HG02571 (cell line): Measurements from ENCODE around the gene SIGLEC7.
A peak's percentile ranks its signal among the peaks of the same experiment; 100 is the strongest.

Experiments
- ATAC-seq: cut with Tn5 transposase; IDR thresholded peaks from one replicate; pipeline ENCODE4 v1.9.1; 2021; ENCODE audit warnings: mild to moderate bottlenecking, moderate library complexity; ENCODE audit not compliant: unreplicated experiment

SIGLEC7 gene

GRCh38 chr19:51142119-51142518, at the start of gene SIGLEC7:
Gene SIGLEC7, plus strand, starts transcription at chr19:51142301. Its CDS starts 69 bp downstream, at chr19:51142370.
- ATAC-seq = no peak

DNA sequence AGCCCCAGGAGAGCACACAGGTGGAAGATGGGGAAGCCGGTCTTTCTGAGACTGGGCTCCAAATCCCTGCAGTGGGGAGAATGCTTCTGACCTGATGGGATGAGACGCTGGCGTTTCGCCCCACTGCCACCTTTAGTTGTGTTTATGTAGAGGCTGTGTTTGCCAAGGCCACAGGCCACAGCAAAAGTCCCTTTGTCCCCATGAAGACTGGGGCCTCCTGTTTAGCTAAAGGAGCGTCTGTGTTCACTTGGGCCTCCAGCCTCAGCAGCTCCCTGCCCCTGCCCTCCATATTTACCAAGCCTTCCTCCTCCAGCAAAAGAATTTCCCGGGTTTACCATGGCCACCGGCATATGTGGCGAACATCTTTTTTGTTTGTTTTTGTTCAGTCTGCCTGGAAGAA, 49.0 kb upstream of the SIGLEC7 start:
- ATAC-seq = no peak

GRCh38 chr19:51093510-51094345, 48.4 kb upstream of the SIGLEC7 start:
- no peak for ATAC-seq

DNA sequence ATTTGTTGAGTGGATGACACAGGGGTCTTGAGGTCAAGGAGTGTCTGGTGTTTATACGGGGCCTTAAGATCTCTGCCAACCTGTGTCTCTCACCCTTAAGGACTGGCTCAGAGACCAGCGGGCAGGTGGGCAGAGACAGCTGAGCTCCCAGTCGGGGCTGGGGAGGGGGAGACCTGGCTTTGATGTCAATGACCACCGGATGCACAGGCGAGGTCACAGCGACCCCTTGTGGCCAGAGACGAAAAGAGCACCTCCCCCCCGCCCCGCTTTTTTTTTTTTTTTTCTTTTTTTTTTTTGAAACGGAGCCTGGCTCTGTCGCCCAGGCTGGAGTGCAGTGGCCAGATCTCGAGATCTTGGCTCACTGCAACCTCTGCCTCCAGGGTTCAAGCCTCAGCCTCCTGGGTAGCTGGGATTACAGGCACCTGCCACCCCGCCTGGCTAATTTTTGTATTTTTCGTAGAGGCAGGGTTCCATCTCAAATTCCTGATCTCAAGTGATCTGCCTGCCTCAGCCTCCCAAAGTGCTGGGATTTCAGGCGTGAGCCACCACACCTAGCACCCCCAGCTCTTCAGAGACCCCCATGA, 47.3 kb upstream of the SIGLEC7 start:
- no peak for ATAC-seq

DNA sequence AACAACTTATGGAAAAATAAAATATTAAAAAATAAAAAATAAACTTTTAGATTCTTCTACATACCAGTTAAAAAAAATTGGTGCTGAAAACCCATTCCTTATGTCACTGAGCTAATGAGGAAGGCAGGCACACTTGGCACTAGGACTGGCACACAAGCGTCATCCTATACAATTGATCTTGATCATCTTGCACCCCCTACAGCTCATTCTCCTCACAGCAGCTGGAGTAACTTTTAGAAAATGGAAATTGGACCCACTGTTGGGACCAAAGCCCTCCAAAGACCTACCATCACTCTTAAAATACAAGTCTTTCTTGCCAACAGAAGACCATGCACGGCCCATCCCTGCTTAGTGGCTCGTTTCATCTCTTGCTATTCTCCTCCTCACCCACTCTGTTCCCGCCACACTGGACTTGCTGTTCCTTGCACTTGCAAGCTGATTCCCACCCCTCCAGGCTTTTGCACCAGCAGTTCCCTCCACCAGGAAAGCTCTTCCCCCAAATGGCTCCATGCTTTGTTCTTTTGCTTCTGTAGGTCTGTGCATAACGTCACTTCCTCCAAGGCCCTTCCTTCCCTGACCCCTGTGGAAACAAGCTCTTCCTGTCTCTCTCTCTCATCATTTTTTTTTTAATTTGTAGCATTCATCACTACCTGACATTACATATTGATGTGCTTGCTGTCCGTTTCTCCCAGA, 45.5 kb upstream of the SIGLEC7 start:
- no peak for ATAC-seq

- ATAC-seq = no peak
Observed at GRCh38 chr19:51097166-51097738, 44.8 kb upstream of the SIGLEC7 start.

DNA sequence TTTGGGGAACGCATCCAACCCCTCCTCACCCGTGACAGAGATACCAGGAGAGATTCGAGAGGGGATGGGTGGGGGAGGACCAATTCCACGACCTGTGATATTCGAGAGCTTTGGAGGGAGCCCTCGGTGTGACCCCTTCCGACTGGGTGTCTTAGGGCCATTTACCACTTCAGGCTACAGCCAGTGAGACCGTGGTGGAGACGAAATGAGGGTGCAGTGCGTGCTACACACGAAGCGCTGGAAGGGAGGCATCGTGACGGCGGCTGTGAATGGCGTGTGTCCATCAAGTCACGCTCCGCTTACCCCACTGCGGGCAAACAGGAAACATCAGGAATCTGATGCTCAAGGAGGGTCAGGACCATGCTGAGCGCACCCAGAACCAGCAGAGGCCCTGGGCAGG, 44.3 kb upstream of the SIGLEC7 start:
- no peak for ATAC-seq

DNA sequence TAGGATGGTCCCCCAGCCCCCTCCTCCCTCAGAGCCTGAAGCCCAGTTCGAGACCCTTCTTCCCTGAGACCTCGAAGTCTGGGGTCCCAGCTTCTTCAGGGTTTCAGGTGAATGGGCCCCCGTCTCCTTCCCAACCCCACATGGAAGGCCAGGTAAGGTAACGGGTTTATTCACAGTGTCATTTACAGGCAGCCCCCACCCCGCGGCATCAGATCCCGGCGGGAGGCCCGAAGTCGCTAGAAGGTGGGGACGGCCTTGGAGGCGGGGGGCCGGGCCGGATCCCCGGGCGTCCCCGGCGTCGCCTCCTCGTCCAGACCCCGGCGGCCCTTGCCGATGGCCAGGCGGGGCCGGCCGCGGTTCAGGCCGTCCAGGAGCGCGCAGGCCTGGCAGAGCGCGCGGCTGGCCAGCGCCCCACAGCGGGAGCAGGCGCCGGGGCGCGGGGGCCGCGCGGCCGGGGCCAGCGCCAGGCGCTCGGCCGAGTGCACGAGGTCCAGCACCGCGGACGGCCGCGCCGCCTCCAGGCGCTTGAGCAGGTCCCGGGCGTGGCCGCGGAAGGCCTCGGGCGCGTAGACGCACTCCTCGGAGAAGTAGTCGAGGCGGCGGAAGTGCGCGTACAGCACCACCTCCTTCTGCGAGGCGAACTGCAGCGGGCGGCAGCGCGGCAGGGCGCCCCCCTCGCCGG, 43.6 kb upstream of the SIGLEC7 start:
- ATAC-seq = no peak

DNA sequence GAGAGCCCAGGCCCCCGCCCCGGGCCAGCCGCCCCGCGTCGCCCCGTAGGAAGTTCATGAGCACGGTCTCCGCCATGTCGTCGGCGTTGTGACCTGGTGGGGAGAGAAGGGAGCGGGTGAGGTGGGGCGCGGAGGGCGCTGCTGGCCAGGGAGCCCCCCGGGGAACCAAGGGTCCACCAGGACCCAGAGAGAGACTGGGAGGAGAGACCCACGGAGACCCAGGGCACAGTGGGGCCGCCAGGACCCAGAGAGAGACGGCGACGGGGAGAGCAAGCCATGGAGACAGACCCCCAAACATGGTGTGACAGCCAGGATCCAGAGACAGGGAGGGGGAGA, 43.1 kb upstream of the SIGLEC7 start:
- no peak for ATAC-seq

DNA sequence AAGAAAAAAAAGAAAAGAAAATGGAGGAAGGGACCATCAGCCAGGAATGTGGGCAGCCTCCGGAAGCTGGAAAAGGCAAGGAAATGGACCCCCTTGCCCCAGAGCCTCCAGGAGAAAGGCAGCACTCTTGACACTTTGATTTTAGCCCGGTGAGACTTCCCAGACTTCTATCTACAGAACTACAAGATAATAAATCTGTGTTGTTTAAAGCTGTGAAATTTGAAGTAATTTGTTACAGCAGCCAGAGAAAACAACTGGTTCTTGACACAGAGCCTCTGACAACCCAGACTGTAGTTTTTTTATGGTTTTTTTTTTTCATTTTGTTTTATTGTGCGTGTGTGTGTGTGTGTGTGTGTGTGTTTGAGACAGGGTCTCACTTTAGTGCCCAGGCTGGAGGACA, 41.5 kb upstream of the SIGLEC7 start:
- no peak for ATAC-seq

DNA sequence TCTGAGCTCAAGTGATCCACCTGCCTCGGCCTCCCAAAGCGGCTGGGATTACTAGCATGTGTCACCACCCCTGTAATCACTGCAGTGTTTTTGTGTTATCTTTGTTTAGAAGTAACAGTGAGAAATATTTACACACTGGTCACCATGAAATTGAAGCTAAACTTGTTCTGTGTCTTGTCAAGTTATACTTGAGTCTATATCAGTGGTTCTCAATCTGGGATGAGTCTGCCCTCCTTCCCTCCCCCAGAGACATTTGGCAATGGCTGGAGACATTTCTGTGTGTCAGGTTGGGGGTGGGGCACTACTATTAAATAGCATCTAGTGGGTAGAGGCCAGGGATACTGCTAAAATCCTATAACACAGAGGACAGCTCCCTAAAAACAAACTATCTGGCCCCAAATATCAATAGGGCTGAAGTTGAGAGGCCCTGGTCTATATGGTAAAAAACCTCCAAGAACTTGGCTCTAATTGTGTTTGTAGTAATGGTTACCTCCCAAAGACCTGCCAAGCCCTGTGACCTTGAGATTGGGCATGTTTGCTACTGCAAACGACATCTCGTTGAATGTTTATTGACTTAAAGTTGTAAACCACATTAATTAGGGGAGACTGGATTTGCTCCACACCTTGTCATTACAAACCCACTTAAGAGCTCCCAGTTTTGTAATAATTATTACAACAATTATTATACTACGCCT, 40.8 kb upstream of the SIGLEC7 start:
- no peak for ATAC-seq

DNA sequence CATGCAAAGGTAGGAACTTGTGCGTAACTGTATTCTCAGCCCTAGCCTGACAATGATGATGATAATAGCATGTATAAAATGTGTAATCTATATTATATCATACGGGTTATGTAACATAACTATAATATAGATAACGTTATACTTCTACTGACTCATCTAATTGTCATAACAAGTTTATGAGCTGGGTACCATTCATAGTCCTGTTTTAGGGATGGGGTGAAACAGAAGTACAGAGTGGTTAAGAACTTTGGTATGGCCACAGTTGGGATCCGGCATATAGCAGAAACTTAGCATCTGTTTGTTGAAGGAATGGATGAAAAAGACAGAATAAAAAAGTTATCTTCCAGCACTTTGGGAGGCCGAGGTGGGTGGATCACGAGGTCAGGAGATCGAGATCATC, 39.1 kb upstream of the SIGLEC7 start:
- ATAC-seq = no peak

DNA sequence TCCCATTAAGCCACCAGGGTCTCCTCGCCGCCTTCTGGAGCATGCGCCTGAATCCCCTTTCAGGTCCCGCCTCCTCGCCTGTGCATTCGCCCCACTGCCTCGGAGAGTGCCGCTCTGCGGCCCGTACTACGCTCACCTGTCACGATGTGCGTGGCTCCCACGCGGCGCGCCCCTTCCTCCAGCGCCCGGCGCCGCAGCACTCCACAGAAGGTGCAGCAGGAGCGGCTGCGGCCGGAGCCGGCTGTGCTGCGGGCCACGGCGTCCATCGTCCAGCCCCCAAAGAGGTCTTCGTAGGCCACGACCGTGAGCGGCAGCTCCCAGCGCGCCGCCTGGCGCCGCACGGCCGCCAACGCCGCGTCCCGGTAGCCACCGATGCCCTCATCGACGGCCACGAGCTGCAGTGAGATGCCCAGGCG, 38.2 kb upstream of the SIGLEC7 start:
- no peak for ATAC-seq

GRCh38 chr19:51107406-51108065, 34.6 kb upstream of the SIGLEC7 start:
- ATAC-seq = no peak

DNA sequence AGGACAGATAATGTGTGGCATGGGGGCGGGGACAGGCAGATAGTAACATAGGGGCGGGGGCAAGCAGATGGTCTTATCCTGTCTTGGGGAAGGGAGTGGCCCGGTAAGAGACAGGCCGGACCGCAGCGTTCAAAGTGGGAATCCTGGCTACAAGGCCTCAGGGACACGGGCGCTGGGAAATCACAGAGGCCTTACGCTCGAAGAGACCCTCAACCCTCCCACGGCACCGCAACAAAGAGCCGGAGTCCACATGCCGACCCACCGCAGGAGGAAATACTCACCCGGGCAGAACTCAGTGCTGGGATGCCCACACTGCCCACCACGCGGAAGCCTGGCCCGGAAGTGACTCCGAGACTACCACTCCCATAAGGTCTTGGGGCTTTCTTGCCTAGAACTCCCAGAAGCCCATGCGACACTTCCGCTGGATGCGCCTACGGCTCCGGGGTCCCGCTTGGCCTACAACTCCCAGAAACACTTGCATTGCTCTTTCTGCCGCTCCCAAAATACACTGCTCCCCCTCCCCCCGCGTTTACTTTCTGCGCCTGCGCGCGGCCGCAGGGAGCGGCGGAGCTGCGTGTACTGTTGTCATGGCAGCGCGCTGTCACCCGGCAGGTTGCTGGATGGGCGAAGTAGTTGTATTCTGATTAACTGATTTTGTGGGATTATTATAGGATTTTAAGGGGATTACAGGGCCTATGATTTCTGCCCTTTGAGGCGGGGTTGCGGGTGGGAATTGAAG, 33.9 kb upstream of the SIGLEC7 start, which contains the start of gene CTU1:
Gene CTU1, minus strand, starts transcription at position 344 of the 739 bp plus-strand sequence. CDS start 3,840 bp downstream, outside the sequence.
- ATAC-seq = peak; percentile 93

- peak; percentile 28 for ATAC-seq
Observed at GRCh38 chr19:51108805-51109146, 33.3 kb upstream of the SIGLEC7 start.

DNA sequence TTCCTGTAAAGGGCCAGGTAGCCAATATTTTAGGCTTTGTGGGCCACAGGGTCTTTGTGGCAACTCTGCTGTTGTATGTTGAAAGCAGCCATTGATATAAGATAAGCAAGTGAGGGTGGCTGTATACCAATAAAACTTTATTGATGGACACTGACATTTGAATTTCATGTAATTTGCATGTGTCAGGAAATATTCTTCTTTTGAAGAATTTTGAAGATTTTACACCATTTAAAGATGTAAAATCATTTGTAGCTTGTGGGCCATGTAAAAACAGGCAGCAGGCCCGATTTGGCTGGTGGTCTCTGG, 31.5 kb upstream of the SIGLEC7 start:
- ATAC-seq = no peak

DNA sequence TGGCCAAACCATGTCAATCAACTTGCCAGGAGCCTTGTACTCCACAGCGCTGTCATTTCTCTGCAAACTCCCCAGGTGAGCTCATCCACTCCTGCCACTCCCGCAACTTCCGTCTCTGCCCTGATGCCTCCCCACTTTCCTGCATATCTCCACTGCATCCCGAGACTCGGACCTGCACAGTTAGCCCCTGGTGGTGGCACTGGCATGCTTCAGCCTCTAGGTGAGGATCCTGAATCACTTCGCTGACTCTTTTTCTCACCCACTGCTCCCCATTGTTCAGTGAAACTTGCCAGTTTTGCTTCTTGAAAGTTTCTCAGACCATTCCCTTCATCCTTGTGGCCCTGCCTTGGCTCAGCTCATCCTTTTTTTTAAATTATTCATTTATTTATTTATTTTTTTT, 30.5 kb upstream of the SIGLEC7 start:
- no peak for ATAC-seq

- ATAC-seq = no peak
Observed at GRCh38 chr19:51114087-51114729, 27.9 kb upstream of the SIGLEC7 start.
